GM19023 (cell line): ENCODE measurements around the gene ZER1.
"Not testable (repeated sequence)": the region's sequence is repeated elsewhere in the genome, so short reads cannot be mapped to it uniquely, and the experiment has no call there.

ENCODE experiments used
- ATAC-seq: cut with Tn5 transposase; IDR thresholded peaks from one replicate; pipeline ENCODE4 v1.9.1; 2021; ENCODE audit warnings: mild to moderate bottlenecking, moderate library complexity; ENCODE audit not compliant: unreplicated experiment

ZER1 gene

DNA sequence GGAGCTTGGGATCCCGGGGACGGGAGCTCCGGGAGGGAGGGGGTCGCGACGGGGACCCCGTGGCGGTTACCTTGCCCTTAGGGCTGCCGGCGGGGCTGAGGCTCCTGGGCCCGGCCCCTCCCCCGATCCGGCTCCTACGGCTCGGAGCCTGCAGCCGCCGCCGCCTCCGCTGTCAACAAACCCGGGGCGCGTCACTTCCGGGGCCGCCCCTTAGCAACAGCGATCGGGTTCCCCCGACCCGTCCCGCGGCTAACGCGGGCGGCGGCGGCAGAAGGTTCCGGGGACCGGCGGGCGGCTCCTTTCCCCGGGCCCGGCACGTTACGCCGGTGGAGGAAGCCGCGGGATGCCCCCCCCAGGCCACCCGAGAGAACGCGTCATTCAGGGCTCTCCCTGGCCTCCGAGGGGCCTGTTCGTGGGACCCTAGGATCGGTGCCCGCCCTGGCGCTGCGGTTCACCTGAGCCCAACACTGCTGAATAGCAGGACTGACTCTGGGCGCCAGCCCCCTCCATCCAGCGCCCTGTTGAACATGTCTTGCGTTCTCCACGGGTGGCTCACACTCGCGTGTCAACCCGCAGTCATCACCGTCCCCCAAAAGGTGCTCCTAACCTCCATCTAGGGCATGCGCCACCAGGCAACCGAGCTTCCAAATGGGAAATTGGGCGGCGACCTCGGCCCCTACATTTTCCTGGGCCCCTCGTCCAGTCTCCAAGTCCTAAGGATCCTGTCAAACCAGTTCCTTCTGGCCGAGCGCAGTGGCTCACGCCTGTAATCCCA, at the start of gene ZER1:
Gene ZER1 (minus strand): TSS at position 183 of the 775 bp plus-strand sequence. CDS start 16,362 bp downstream, outside the sequence.
- peak; percentile 89 for ATAC-seq

GRCh38 chr9:128820665-128821583, 49.2 kb upstream of the ZER1 start:
- no peak for ATAC-seq

DNA sequence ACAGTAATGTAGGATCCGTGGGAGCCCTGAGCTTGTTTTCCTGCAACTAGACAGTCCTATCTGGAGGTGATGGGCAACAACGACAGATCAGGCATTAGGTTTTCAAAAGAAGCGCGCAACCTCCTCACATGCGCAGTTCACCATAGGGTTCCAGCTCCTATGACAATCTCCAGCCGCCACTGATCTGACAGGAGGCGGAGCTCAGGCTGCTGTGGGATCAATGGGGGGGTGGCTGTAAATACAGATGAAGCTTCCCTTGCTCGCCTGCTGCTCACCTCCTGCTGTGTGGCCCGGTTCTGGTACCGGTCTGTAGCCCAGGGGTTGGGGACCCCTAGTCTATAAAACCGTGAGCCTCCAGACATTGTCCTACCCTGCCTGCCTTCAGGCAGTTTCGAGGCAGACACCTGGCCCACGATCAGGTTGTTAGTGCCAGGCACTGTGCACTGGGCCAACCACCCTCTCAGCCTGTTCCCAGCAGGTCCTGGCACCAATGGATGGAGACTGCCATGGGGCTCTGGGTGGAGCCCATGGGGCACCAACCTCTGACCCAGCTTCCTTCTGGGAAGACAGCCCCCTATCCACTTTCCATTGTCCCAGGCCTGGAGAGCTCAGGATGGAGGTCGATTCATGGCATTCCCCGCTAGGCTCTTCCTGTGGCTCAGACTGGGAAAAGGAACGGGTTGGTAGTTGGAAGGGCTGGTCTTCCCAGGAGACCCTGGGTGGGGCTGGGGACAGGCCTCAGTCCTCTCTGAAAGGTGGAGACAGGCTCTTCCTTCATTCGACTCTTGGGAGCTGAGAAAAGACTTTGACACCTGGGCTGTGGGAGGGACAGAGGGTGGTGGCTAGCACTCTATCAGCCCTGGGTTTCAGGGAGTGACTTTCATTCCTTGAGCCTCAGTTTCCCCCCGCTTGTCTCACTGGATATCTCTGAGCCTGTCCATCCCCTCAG, 48.3 kb upstream of the ZER1 start:
- no peak for ATAC-seq

GRCh38 chr9:128818839-128819715, 47.4 kb upstream of the ZER1 start:
- ATAC-seq: peak; percentile 19

GRCh38 chr9:128818099-128818838, 46.5 kb upstream of the ZER1 start, which contains the start of gene ENDOG:
Gene ENDOG (plus strand): TSS chr9:128818500. CDS start chr9:128818685, 185 bp downstream.
- peak; percentile 87 for ATAC-seq

DNA sequence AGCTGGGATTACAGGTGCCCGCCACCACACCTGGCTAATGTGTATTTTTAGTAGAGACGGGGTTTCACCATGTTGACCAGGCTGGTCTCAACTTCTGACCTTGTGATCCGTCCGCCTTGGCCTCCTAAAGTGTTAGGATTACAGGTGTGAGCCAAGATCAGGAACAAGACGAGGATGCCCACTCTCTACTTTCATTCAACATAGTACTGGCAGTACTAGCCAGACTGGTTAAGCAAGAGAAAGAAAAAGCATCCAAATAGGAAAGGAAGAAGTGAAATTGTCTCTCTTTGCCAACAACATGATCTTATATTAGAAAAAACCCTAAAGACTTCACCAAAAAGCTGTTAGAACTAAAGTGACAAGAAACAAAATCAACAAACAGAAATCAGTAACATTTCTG, 39.1 kb upstream of the ZER1 start:
- no peak for ATAC-seq

GRCh38 chr9:128809831-128810230, 38.1 kb upstream of the ZER1 start:
- ATAC-seq: no peak

DNA sequence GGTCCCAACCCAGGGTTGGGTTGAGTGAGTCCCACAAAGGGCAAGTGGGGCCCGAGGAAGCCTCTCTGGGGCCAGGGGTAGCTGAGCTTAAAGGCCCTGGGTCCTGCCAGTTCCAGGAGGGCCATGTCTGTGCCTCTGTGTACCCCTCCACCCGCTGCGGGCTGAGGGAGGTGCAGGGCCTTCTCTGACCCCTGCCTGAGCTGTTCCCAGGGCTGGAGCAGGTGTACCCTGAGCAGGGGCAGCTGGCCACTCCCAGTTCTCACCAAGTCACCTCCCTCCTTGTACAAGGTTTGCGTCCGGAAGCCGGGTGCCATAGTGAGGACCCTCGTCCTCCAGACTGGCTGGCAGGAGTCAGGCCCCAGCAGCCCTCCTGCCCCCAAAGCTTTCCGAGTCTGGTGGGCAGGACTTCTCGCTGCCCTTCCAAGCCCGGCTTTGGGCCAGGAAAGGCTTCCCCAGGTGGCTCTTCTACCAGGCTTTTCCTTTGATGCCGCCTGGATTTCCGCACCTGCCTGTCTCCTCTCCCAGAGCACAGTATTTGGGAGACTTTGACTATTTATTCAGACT, 37.4 kb upstream of the ZER1 start:
- no peak for ATAC-seq

DNA sequence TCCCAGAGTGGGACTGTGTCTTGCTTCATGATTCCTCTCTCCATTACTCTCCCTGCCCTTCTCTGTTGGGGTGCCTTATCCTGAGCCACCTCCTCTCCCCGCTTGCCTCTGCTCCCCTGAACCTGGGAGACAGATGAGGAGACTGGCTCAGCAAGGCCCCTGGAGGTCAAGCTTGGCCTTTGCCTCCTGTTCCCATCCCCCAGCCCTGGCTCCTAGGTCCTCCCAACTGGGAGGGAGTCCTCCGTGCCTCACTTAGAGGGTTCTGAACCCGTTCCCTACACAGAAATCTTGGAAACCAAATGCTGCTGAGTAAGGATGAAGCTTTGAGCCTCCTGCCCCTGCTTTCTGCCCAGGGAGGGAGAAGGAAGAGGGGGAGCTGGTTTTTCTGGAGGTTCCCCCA, 36.8 kb upstream of the ZER1 start:
- ATAC-seq: no peak

GRCh38 chr9:128807827-128808226, 36.1 kb upstream of the ZER1 start:
- no peak for ATAC-seq

DNA sequence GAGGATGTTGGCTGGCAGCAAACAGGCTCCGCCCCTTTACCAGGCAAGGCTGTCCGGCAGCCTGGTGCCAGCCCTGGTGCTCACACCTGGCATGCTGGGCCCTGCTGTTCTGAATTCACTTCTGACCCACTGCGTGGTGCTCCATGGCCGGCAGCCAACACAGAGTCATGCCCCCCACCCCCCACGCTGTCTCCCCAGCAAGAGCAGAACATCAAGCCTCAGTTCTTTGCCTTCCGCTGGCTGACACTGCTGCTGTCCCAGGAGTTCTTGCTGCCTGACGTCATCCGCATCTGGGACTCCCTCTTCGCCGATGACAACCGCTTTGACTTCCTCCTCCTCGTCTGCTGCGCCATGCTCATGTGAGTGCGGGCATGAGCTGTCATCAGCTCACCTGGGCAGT, 33.9 kb upstream of the ZER1 start:
- no peak for ATAC-seq

DNA sequence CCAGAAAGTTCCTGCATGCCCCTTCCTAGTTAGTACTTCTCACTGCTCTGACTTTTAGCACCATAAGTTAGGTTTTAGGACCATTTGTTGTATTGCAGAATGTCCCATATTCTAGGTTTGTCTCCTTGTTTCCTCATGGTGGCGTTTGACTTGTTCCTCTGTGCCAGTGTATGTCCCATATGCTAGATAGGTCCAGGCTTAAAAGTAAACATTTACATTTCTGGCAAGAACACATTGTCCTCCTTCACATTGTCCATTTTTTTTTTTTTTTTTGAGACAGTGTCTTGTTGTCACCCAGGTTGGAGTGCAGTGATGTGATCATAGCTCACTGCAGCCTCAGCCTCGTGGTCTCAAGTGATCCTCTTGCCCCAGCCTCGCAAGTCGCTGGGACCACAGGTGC, 30.8 kb upstream of the ZER1 start:
- no peak for ATAC-seq

DNA sequence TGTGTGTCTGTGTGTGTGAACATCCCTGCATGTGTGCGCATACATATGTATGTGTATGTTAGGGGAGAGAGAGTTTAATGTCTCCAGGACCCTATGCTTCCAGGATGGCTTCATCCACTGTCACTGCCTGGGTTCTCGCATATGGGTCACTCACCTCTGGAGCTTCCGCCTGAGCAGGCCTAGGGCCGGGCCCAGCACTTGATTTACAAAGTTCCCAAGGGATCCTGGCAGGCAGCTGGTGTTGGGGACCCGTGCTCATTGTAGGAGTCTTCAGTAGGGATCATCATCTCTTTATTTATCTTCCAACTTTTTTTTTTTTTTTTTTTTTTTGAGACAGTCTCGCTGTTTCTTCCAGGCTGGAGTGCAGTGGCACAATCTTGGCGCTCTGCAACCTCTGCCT, 28.3 kb upstream of the ZER1 start:
- ATAC-seq: no peak

DNA sequence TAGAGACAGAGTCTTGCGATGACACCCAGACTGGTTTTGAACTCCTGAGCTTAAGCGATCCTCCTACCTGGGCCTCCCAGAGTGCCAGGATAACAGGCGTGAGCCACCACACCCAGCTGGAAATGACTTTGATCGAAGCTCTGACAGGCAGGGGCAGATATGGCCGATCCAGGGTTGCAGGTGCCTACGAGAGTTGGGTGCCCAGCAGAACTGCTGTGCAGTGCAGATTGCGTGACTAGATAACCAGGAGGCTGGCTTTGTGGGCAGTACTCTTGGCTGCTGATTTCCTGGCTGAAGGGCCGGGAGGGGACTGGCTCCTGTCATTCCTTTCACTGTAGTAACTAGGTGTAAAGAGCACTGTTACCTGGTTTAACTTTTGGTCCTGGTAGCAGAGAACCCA, 27.2 kb upstream of the ZER1 start:
- no peak for ATAC-seq

GRCh38 chr9:128794961-128795360, 23.2 kb upstream of the ZER1 start:
- ATAC-seq: not testable (repeated sequence)

GRCh38 chr9:128792978-128793686, 21.4 kb upstream of the ZER1 start:
- ATAC-seq: no peak

- no peak for ATAC-seq
Observed at GRCh38 chr9:128792134-128792533, 20.4 kb upstream of the ZER1 start.

DNA sequence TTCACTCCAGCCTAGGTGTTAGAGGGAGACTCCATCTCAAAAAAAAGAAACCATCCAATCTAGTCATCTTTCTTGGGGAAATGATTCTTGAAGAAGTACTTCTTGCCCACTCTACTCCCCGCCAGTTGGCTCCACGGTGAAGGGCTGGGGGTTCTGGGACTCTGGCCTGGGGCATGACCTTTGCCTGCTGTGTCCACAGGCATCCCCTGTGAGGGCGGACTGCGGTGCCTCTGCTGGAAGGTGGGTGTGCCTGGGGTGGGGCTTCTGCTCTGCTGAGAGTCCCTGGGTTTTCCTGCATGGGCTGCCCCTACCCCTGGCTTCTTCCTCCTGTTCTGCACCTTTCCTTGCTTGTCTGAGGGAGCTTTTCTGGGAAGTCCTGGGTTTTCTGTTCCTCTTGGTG, 18.8 kb upstream of the ZER1 start:
- ATAC-seq: no peak
